Activated CD4-positive, alpha-beta T cell treated with anti-CD3 and anti-CD28 coated beads for 36 hours (primary cell): ENCODE measurements around the gene NFATC1. TPM values are rescaled to one million over a fixed set of nuclear protein-coding genes. Genes with fewer than 3 reads are reported as not detected.

Source experiments
- ATAC-seq: fragments of 200-7000 bp; cut with Tn5 transposase; one replicate; pipeline ENCODE4 v1.10.0; 2021; ENCODE audit warnings: mild to moderate bottlenecking, moderate library complexity
- CTCF ChIA-PET: fragments of 350-600 bp; sonication (Branson Sonifier 250); formaldehyde crosslinking; loops from one replicate; lab custom pipeline; 2021; ENCODE audit warnings: antibody characterized with exemption; lab: Charles Lee
- POLR2A ChIA-PET: fragments of 350-600 bp; sonication (Branson Sonifier 250); formaldehyde crosslinking; loops from one replicate; lab custom pipeline; 2021; ENCODE audit warnings: antibody characterized with exemption, inconsistent platforms; lab: Charles Lee
- DNase-seq: peaks from one replicate; pipeline ENCODE4 v3.0.0-alpha.2; 2020
- H3K27ac Mint-ChIP-seq: one replicate; pipeline ENCODE4 v1.8.0; 2021; ENCODE audit warnings: mixed read lengths
- H3K27me3 Mint-ChIP-seq: one replicate; pipeline ENCODE4 v1.8.0; 2021; ENCODE audit warnings: mixed read lengths
- H3K36me3 Mint-ChIP-seq: one replicate; pipeline ENCODE4 v1.8.0; 2021; ENCODE audit warnings: low read depth, mixed read lengths
- H3K4me1 Mint-ChIP-seq: one replicate; pipeline ENCODE4 v1.8.0; 2021; ENCODE audit warnings: mixed read lengths
- H3K4me3 Mint-ChIP-seq: one replicate; pipeline ENCODE4 v1.8.0; 2021; ENCODE audit warnings: mild to moderate bottlenecking, moderate library complexity, mixed read lengths
- H3K9me3 Mint-ChIP-seq: one replicate; pipeline ENCODE4 v1.8.0; 2021; ENCODE audit warnings: low read depth, mixed read lengths
- intact Hi-C, 2 experiments: fragments of 100-400 bp; cut with DNase I in 1 of 2; cut with micrococcal nuclease in 1 of 2; formaldehyde crosslinking; loops; one replicate each; pipeline versions ENCODE4 v1.14.2 to v1.15.1; 2022 to 2024; cut with DNase I, micrococcal nuclease
- total RNA-seq, 2 experiments: library from RNA; stranded (reverse); gene quantifications; one replicate each; pipeline ENCODE4 v1.2.3, GENCODE V29; 2021

Gene NFATC1
- total RNA-seq, 2 experiments from 2014 or later, result 96.0 to 104 TPM

DNA sequence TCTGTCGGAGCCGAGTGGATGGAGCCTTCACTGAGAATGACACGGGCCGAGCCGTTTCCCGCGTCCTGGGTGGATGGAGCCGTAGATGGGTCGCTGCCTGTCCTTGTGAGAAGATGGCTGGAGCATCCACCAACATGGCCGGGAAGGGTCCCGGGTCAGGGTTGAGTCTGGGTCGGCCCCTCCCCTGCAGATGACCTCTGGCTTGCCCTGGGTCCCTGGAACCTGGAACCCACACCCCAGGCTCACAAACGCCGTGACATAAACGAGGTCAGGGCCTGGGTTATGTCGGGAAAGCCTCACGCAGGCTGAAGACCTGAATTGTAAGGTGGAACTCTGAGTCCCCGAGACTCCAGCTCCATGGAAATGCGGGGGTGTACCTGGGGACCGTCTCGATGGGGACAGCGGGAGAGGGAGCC, 94.9 kb downstream of the NFATC1 start:
- DNase-seq (no peak), ATAC-seq (no peak)
- intact Hi-C loops, result loop anchor here in 1 of 2 experiments (5.0 kb wide), 1 partner anchor 37 kb away; no protein-coding TSS in a partner anchor
- Mint-ChIP-seq H3K4me1 (peaks cover 18% of the 10 kb centered on the region), H3K9me3 (no peaks in the 10 kb centered on the region), H3K27me3 (no peaks in the 10 kb centered on the region), H3K36me3 (peaks cover 35% of the 10 kb centered on the region), H3K4me3 (no peak overlapping the region), H3K27ac (peak overlapping the region; percentile 80)
- ChIA-PET CTCF (no interaction called here), POLR2A (no interaction called here)

GRCh38 chr18:79491081-79491551, 95.4 kb downstream of the NFATC1 start:
- Mint-ChIP-seq H3K9me3 (no peaks in the 10 kb centered on the region), H3K36me3 (peaks cover 38% of the 10 kb centered on the region), H3K4me1 (peaks cover 18% of the 10 kb centered on the region), H3K27me3 (no peaks in the 10 kb centered on the region), H3K4me3 (no peak overlapping the region), H3K27ac (peak overlapping the region; percentile 80)
- ChIA-PET POLR2A (no interaction called here), CTCF (no interaction called here)
- DNase-seq (no peak), ATAC-seq (no peak)
- intact Hi-C loops, result loop anchor here in 1 of 2 experiments (5.0 kb wide), 1 partner anchor 36 kb away; no protein-coding TSS in a partner anchor

GRCh38 chr18:79493211-79493800, 97.6 kb downstream of the NFATC1 start:
- Mint-ChIP-seq H3K27ac (no peak overlapping the region), H3K4me1 (peaks cover 26% of the 10 kb centered on the region), H3K36me3 (peaks cover 50% of the 10 kb centered on the region), H3K9me3 (peaks cover 9% of the 10 kb centered on the region), H3K4me3 (no peak overlapping the region), H3K27me3 (no peaks in the 10 kb centered on the region)
- ChIA-PET POLR2A (no interaction called here), CTCF (interaction anchor here (0.6 to 1.0 kb wide), 2 partner anchors 27 to 113 kb away, joined by 3 read pairs; no protein-coding TSS in a partner anchor)
- DNase-seq (no peak), ATAC-seq (no peak)
- intact Hi-C loops, result loop anchor here in 1 of 2 experiments (5.0 kb wide), 1 partner anchor 34 kb away; no protein-coding TSS in a partner anchor

DNA sequence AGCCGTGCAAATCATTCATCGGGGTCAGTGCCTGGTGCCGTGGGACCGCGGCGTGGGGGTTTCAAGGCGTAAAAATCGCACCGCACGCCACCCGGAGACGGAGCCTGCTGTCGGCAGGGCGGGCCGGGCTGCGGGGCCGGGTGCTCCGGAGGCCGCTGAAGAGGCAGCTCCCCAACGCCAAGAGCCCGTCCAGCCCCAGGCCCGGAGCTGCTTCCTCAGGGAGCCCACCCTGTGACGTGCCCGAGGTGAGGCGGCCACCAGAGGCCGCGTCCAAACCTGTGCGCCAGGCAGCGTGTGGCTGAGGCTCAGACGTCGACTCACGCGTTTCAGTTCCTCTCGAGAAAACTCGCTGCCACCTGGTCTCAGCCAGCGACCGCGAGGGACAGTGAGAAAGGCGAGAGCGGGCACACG, 98.1 kb downstream of the NFATC1 start:
- Mint-ChIP-seq H3K27me3 (no peaks in the 10 kb centered on the region), H3K36me3 (peaks cover 55% of the 10 kb centered on the region), H3K27ac (no peak overlapping the region), H3K4me1 (peaks cover 26% of the 10 kb centered on the region), H3K9me3 (peaks cover 13% of the 10 kb centered on the region), H3K4me3 (no peak overlapping the region)
- ATAC-seq (no peak), DNase-seq (no peak)
- ChIA-PET CTCF (no interaction called here), POLR2A (no interaction called here)
- intact Hi-C loops, result loop anchor here in 1 of 2 experiments (5.0 kb wide), 1 partner anchor 33 kb away; no protein-coding TSS in a partner anchor

- Mint-ChIP-seq H3K36me3 (peaks cover 63% of the 10 kb centered on the region), H3K9me3 (peaks cover 23% of the 10 kb centered on the region), H3K27me3 (no peaks in the 10 kb centered on the region), H3K27ac (no peak overlapping the region), H3K4me1 (peaks cover 33% of the 10 kb centered on the region), H3K4me3 (no peak overlapping the region)
- ChIA-PET CTCF (interaction anchor here (1.7 kb wide), 1 partner anchor 12 kb away, joined by 3 read pairs; no protein-coding TSS in a partner anchor), POLR2A (no interaction called here)
- no peak for DNase-seq
- ATAC-seq, result no peak
- intact Hi-C loops, result loop anchor here in 1 of 2 experiments (5.0 kb wide), 1 partner anchor 32 kb away; no protein-coding TSS in a partner anchor
Measured at GRCh38 chr18:79494936-79495335, 99.2 kb downstream of the NFATC1 start.

GRCh38 chr18:79495591-79496071, 99.9 kb downstream of the NFATC1 start:
- H3K27me3 Mint-ChIP-seq, result no peaks in the 10 kb centered on the region
- intact Hi-C loops, result no loop called here
- H3K36me3 Mint-ChIP-seq, result peaks cover 69% of the 10 kb centered on the region
- POLR2A ChIA-PET, result no interaction called here
- no peak overlapping the region for H3K27ac Mint-ChIP-seq
- H3K9me3 Mint-ChIP-seq, result peaks cover 29% of the 10 kb centered on the region
- H3K4me3 Mint-ChIP-seq, result no peak overlapping the region
- DNase-seq (peak; percentile 3), ATAC-seq (no peak)
- H3K4me1 Mint-ChIP-seq, result peaks cover 33% of the 10 kb centered on the region
- CTCF ChIA-PET, result interaction anchor here (0.7 to 1.7 kb wide), 3 partner anchors 9 to 24 kb away, joined by 3 to 5 read pairs (median 3); no protein-coding TSS in a partner anchor

- DNase-seq, result peak; percentile 3
- no peak overlapping the region for H3K4me3 Mint-ChIP-seq
- H3K36me3 Mint-ChIP-seq, result peaks cover 69% of the 10 kb centered on the region
- H3K27ac Mint-ChIP-seq, result peak overlapping the region; percentile 51
- ChIA-PET CTCF (interaction anchor here (0.6 to 1.7 kb wide), 4 partner anchors 8 to 172 kb away, joined by 3 to 5 read pairs (median 3); no protein-coding TSS in a partner anchor), POLR2A (no interaction called here)
- H3K27me3 Mint-ChIP-seq, result no peaks in the 10 kb centered on the region
- peaks cover 29% of the 10 kb centered on the region for H3K9me3 Mint-ChIP-seq
- no peak for ATAC-seq
- intact Hi-C loops, result no loop called here
- H3K4me1 Mint-ChIP-seq, result peaks cover 31% of the 10 kb centered on the region
Measured at GRCh38 chr18:79496237-79496977, 100.7 kb downstream of the NFATC1 start.

DNA sequence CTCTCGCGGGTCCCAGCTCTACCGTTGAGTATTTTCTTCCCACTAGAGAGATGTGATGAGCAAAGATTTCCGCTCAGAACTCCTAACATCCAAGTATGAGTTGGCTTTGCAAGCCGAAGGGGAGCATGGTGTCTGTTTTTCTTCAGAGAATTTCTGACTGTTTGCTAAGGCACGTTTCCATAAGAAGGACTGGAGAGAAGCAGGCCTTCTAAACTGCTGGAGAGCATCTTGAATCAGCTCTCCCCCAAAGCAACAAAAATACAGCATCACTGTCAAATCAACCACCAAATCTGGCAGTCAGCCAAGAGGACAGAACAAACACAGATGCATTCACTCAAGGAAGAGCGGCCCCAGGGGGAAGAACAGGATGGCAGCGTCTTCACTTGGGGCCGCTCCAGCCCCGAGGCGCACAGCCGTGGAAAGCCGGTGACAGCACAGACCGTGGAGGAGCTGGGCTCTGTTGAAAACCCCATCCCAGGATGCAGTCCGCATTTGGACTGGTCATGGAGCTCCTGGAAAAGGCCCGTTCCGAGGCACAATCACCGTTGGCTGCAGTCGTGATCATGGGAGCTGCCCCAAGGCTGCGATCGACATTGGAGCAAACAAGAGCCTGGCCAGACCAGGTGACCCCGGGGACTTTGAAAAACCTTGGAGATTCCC, 101.4 kb downstream of the NFATC1 start:
- Mint-ChIP-seq H3K27me3 (no peaks in the 10 kb centered on the region), H3K27ac (no peak overlapping the region), H3K4me1 (peaks cover 26% of the 10 kb centered on the region), H3K9me3 (peaks cover 29% of the 10 kb centered on the region), H3K36me3 (peaks cover 65% of the 10 kb centered on the region), H3K4me3 (no peak overlapping the region)
- ChIA-PET POLR2A (no interaction called here), CTCF (no interaction called here)
- no peak for ATAC-seq
- intact Hi-C loops, result no loop called here
- no peak for DNase-seq

DNA sequence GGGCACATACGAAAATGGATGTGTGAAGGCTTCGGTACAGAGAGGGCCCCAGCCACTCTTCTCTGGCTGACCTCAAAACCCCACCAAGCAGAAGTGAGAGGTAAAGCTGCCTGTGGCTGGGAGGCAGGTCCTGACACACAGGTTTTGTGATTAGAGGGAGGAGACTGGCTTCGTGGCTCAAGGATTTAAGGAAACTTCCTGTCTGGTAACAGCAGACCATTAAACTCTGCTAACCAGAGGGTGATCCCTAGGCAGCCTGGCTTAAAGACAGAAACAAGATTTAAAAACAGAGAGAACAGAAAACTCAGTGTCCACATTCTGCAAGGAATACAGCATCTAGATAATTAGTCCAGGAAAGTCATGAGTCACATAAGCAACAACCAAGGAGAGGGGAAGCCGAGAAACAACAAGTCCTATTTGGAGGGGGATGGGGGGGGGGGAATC, 101.9 kb downstream of the NFATC1 start:
- DNase-seq (no peak), ATAC-seq (no peak)
- H3K4me1 Mint-ChIP-seq, result peaks cover 28% of the 10 kb centered on the region
- POLR2A ChIA-PET, result no interaction called here
- CTCF ChIA-PET, result no interaction called here
- peaks cover 29% of the 10 kb centered on the region for H3K9me3 Mint-ChIP-seq
- no peaks in the 10 kb centered on the region for H3K27me3 Mint-ChIP-seq
- peaks cover 60% of the 10 kb centered on the region for H3K36me3 Mint-ChIP-seq
- intact Hi-C loops, result no loop called here
- no peak overlapping the region for H3K4me3 Mint-ChIP-seq
- H3K27ac Mint-ChIP-seq, result no peak overlapping the region

DNA sequence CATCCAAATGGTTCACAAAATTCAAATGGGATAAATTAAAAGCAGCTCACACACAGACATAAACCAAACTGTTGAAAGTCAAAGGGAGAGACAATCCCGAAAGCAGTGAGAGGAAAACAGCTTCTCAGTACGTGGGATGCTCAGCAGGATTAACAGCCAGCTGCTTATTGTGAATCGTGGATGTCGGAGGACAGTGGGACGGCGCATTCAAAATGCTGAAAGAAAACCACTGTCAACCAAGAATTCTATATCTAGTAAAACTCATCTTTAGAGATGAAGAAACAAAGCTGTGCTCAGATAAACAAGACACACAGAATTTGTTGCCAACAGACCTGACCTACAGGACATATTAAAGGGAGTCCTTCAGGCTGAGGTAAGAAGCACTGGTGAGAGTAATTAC, 102.9 kb downstream of the NFATC1 start:
- Mint-ChIP-seq H3K4me3 (no peak overlapping the region), H3K27ac (peak overlapping the region; percentile 27), H3K36me3 (peaks cover 58% of the 10 kb centered on the region), H3K9me3 (peaks cover 29% of the 10 kb centered on the region), H3K4me1 (peaks cover 37% of the 10 kb centered on the region), H3K27me3 (no peaks in the 10 kb centered on the region)
- intact Hi-C loops, result no loop called here
- DNase-seq (no peak), ATAC-seq (no peak)
- ChIA-PET POLR2A (no interaction called here), CTCF (interaction anchor here (1.0 kb wide), 1 partner anchor 185 kb away, joined by 3 read pairs; no protein-coding TSS in a partner anchor)

GRCh38 chr18:79501006-79501405, 105.3 kb downstream of the NFATC1 start:
- H3K36me3 Mint-ChIP-seq, result peaks cover 54% of the 10 kb centered on the region
- H3K27ac Mint-ChIP-seq, result no peak overlapping the region
- CTCF ChIA-PET, result no interaction called here

More at GRCh38 chr18:79501006-79501405, 105.3 kb downstream of the NFATC1 start:
- no peak for ATAC-seq
- Mint-ChIP-seq H3K4me3 (no peak overlapping the region), H3K9me3 (peaks cover 29% of the 10 kb centered on the region), H3K4me1 (peaks cover 51% of the 10 kb centered on the region), H3K27me3 (no peaks in the 10 kb centered on the region)
- no peak for DNase-seq
- POLR2A ChIA-PET, result no interaction called here
- intact Hi-C loops, result no loop called here
